NOMO-1 treated with dmso at 0.1 percent for 144 hours (cell line): ENCODE data around the gene CERS4.
A peak's percentile ranks its signal among the peaks of the same experiment; 100 is the strongest.
"Not testable (repeated sequence)": the region's sequence is repeated elsewhere in the genome, so short reads cannot be mapped to it uniquely, and the experiment has no call there.

Source experiments
- DNase-seq: peaks from one replicate; lab custom pipeline; 2025; ENCODE audit not compliant: unreplicated experiment; lab: John Stamatoyannopoulos, UW

Gene CERS4

GRCh38 chr19:8261347-8261746 is 52.2 kb downstream of the CERS4 start:
- DNase-seq, result no peak

GRCh38 chr19:8261881-8262280 is 52.7 kb downstream of the CERS4 start:
- no peak for DNase-seq

DNA sequence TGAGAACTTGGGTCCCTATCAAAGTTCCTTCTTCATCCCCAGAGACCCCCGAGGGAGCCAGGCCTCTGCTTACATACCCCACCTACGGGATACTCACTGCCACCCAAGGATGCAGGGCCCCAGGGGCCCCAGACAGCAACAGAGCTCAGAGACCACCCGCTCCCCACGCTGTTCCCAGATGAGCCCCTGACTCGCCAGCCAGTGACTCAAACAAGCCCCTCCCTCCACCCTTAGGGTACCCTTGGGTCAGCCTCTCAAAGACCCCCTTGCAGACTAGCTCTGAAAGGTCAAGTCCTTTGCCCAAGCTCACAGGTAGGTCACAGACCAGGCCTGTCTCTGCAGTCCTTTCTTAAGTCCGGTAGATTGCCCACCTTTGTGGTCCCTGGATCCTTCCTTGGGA is 53.3 kb downstream of the CERS4 start:
- no peak for DNase-seq

DNA sequence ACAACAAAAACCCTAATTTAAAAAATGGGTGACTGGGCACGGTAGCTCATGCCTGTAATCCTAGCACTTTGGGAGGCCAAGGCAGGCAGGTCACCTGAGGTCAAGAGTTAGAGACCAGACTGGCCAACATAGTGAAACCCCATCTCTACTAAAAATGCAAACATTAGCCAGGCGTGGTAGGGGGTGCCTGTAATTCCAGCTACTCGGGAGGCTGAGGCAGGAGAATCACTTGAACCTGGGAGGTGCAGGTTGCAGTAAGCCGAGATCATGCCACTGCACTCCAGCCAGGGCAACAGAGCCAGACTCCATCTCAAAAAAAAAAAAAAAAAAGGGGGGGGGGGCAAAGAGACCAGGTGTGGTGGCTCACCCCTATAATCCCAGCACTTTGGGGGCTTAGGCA is 55.1 kb downstream of the CERS4 start:
- not testable (repeated sequence) for DNase-seq

GRCh38 chr19:8265872-8266271 is 56.7 kb downstream of the CERS4 start:
- DNase-seq, result no peak

DNA sequence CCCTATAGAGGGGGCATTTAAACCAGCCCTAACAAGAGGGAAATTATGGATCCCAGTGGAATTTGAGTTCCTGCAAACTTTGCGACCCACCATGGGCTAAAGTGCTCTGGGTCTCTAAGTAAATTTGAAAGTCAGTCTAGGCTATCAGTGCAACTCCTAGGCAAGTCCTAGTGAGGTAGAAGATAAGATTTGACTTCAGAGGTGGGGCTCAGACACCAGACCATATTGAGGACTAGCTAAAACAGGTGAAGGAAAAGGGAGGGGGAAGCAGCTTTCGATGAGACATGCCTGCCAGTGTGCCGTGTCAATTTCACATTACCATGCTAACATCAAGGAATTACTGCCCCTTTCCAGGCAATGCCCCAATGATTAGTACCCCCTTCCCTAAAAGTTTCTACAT is 60.6 kb downstream of the CERS4 start:
- no peak for DNase-seq

DNA sequence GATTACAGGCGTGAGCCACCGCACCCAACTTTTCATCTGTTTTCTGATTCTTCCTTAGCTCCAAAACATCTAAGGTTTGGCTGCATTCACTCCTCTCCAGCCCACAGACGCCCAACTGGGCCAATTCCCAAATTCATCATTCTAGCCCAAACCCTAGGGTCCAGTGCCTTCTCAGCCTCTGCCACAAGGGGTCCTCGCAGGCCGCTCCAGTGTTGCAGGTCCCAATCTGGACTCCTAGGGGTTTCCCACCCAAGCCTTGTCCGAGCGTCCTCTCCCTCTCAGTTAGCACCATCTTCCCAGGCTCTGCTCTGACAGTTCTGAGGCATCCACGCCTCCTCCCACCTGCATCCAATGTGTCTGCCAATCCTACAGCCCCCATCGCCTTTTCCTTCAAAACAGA is 67.3 kb downstream of the CERS4 start:
- not testable (repeated sequence) for DNase-seq

DNA sequence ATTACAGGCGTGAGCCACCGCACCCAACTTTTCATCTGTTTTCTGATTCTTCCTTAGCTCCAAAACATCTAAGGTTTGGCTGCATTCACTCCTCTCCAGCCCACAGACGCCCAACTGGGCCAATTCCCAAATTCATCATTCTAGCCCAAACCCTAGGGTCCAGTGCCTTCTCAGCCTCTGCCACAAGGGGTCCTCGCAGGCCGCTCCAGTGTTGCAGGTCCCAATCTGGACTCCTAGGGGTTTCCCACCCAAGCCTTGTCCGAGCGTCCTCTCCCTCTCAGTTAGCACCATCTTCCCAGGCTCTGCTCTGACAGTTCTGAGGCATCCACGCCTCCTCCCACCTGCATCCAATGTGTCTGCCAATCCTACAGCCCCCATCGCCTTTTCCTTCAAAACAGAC is 82.2 kb downstream of the CERS4 start:
- not testable (repeated sequence) for DNase-seq

DNA sequence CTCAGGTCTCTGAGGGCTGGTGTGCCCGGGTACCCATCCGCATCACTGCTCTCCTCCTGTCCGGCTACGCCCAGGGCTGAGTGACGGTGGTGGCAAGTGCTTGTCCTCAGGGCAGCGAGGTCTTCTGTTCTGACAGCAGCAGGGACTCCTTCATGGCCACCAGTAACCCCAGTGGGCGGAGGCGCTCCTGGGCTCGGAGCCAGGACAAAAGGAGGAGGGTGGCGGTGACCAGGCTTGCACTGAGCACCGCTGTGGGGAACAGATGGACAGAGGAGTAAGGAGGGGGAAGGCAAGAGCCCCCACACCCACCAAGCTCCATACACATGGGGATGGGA is 93.2 kb downstream of the CERS4 start:
- DNase-seq, result no peak

DNA sequence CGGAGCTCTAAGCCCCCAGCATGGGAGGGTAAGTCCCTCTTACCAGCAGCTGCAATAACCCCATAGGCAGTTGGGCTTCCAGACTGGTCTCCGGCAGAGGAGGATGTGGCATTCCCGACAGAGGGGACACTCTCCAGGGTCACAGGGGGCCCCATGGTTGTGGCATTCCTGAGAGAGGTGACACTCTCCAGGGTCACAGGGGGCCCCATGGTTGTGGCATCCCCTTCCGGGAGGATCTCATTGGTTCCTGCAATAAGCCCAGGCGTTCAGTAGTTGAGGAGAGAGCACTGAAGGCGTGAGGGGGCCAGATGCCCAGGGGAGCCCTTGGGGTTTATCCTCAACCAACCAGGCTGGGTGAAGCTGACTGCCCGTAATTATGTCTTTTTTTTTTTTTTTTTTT is 93.6 kb downstream of the CERS4 start:
- DNase-seq, result no peak

DNA sequence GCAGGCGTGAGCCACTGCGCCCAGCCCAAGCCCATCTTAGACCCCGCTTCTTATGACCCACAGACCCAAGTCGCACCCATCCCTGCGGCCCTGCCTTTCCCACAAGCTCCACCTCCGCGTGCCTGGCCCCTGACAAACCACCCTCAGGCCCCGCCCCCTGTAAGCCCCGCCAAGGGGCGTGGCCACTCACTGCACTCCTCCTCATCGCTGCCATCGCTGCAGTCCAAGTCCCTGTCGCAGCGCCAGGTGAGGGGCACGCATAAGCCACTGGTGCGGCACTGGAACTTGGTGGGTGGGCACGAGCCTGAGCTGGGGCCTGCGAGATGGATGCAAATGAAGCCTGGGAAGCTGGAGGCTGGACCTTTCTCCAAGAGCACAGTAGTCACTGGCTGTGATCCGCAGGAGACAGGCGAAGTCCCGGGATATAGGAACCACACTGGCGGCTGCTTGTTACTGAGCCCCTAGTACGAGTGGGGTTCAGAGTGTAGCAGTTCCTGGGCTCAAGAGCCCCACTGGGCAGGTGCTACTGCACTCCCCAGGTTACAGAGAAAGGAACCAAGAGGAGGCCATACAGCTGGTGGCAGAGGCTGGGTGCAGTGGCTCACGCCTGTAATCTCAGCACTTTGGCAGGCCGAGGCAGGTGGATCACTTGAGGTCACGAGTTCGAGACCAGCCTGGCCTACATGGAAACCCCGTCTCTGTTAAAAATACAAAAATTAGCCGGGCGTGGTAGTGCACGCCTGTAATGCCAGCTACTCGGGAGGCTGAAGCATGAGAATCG is 95.9 kb downstream of the CERS4 start:
- DNase-seq, result no peak

GRCh38 chr19:8305798-8306197 is 96.6 kb downstream of the CERS4 start:
- DNase-seq, result no peak

- no peak for DNase-seq
These were observed 97.3 kb downstream of the CERS4 start for GRCh38 chr19:8306235-8307054.

DNA sequence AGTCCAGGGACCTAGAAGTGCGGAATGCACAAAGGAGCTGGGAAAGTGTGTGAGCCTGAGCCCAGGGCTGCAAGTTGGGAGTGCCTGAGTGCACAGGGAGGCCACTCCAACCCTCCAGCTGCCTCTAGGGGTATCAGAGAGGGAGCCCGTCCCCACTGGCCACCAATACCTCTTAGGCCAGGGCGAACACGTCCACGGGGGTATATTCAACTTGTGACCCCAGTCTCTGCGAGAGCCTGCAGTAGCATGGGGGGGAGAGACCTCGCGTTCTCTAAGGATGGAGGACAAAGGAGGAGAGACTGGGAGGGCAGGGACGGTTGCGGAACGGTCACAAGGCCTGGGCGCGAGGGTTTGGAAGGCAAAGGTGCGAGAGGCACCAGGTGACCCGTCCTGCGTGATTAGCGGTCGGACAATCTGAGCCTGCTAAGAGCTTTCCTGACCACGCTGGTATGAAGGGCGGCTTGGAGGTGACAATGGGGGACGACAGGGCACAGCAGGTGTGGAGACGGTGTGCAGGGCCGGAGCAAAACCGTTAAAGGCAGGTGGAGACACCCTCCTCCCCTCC is 98.3 kb downstream of the CERS4 start:
- DNase-seq, result no peak

DNA sequence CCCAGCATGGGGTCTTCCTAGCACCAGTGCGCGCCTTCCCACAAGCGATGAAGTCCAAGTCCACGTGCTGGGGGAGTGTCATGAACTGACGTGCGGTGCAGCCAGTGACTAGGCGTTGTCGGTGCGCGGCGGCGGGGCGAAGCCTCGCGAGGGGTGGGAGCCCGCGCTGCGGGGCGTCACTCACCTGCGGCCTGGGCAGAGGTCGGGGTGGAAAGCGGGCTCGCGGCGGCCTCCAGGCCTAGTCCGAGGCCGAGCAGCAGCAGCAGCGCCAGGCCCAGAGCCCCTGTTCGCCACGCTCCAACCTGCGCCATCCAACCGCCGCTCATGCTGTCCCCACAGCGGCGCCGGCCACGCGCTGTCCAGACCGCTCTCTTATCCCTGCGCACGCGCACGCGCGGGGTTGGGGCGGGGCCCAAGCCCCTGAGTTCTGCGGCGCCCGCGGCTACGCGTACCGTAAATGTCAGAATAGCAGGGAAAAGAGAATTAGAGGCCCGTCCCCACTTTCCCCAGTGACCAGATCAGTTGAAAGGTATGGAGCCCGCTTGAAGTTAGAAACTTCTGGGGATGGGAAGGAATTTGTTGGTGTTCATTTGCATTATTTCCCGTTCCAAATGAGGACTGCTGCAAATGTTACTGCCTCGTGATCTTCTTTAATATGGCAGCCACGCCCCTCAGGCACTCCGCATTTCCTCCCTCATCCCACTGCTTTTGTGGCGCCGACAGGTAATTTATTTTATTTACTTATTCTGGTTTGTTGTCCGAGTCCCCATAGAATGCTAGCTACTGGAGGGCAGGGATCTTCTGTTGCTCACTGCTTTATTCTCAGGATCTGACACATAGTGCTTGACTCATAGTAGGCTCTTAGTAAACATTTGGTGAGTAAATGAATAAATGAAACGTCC is 99.0 kb downstream of the CERS4 start, which contains the start of gene CD320:
CD320 (minus strand) TSS at position 394 of the 902 bp plus-strand sequence; CDS start at position 326, 68 bp downstream.
- DNase-seq, result peak; percentile 83

- DNase-seq, result no peak
These were observed 99.7 kb downstream of the CERS4 start for GRCh38 chr19:8308891-8309291.

DNA sequence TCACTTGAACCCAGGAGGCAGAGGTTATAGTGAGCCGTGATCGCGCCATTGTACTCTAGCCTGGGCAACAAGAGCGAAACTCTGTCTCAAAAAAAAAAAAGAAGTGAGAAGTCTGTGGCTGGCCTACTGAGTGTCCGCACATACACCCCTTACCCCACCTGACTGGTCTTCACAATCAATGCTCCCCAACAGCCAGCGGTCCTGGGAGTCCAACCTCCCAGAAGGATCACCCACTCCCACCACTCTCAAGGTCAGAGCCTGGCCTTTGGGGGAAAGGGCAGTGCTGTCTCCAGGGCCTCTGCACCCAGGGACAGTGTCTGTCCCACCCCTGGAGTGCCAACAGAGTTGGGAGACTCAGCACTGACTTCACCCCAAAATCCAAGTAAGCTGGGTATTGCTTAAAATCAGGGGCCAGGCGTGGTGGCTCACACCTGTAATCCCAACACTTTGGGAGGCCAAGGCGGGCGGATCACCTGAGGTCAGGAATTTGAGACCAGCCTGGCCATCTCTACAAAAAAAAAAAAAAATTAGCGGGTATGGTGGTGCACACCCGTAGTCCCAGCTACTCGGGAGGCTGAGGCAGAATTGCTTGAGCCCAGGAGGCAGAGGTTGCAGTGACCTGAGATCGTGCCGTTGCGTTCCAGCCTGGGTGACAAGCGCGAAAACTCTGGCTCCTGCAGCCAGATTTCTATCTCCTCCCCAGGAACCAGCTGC is 101.3 kb downstream of the CERS4 start:
- DNase-seq, result no peak

DNA sequence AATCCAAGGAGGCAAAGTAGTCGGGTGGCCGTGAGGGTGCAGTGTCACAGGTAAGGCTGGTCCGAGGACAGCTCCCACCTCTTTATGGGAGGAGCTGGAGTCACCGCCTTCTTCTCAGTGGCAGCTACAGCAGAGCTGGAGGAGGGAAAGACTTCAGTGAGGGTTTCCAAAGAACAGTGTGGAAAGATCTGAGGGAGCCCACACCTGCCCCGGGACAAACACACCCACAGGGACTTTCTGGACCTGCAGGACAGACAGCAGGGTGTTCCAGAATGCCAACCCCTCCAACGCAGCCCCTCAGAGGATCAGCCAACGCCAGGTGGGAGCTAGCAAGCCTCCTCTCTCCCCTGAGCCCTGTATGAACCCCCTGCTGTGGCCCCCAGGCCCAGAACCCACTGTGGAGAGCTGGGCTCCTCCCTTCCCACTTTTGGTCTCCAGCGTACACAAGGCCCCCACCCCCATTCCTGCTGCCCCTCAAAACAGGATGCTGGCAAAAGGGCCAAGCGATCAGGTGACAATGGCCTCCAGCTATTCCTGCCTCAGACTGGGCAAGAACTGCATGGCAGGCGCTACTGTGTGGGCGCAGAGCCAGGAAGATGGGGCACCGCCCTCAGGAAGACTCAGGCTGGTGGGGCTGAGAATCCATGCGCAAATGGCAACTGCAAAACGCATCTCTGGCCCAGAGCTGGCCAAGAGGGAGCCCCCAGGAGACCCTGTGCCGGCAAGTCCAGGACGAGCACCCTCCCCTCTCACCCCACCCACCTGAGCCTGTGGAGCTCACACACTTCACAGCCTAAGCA is 102.5 kb downstream of the CERS4 start:
- DNase-seq, result no peak
